Stomach (tissue), 9 donors: ENCODE results near the gene STK17A. TPM values are rescaled to one million over a fixed set of nuclear protein-coding genes. Genes with fewer than 3 reads are reported as not detected.

Experiments used
- DNase-seq, 2 donors: peaks; one replicate each; pipeline versions ENCODE4 v3.0.0 to v3.0.0-alpha.2; 2013 to 2019
- H3K27ac ChIP-seq, 5 donors: fragments of 200-600 bp in 4 of 5; sonication (generic) in 4 of 5; one replicate each; pipeline ENCODE4 v1.5.1; 2013 to 2019; ENCODE audit warnings: mild to moderate bottlenecking in 1 of 5, moderate library complexity in 1 of 5
- H3K27me3 ChIP-seq, 3 donors: fragments of 200-600 bp; sonication (generic); one replicate each; pipeline ENCODE4 v1.5.1; 2017 to 2019; ENCODE audit warnings: mixed run types in 1 of 3
- H3K36me3 ChIP-seq, 4 donors: fragments of 200-600 bp; sonication (generic); 1 replicate in 3 of 4; 2 replicates in 1 of 4; pipeline ENCODE4 v1.5.1; 2016 to 2019
- H3K4me1 ChIP-seq, 4 donors: fragments of 200-600 bp; sonication (generic); one replicate each; pipeline ENCODE4 v1.5.1; 2016 to 2019
- H3K4me3 ChIP-seq, 4 donors: fragments of 200-600 bp; sonication (generic) in 3 of 4; one replicate each; pipeline ENCODE4 v1.5.1; 2016 to 2019; ENCODE audit warnings: mild to moderate bottlenecking in 1 of 4
- H3K9me3 ChIP-seq, 4 donors: fragments of 200-600 bp; sonication (generic); one replicate each; pipeline ENCODE4 v1.5.1; 2016 to 2019
- CTCF ChIP-seq, 7 experiments: fragments of 450-650 bp in 4 of 7; fragments of 200-600 bp in 3 of 7; sonication (generic) in 3 of 7; IDR thresholded peaks; one replicate each; pipeline ENCODE4 v1.5.1; 2016 to 2019; ENCODE audit warnings: antibody characterized with exemption in 7 of 7, control low read depth in 2 of 7, mild to moderate bottlenecking in 1 of 7
- EP300 ChIP-seq: sonication (generic); formaldehyde crosslinking; IDR thresholded peaks from one replicate; pipeline ENCODE4 v1.6.1; 2017; ENCODE audit warnings: antibody characterized with exemption
- POLR2A ChIP-seq, 4 donors: fragments of 450-650 bp; IDR thresholded peaks; one replicate each; pipeline ENCODE4 v1.6.1; 2016; ENCODE audit warnings: antibody characterized with exemption in 4 of 4, control low read depth in 2 of 4, mild to moderate bottlenecking in 1 of 4, moderate library complexity in 1 of 4
- POLR2AphosphoS5 ChIP-seq, 3 donors: sonication (generic); formaldehyde crosslinking; IDR thresholded peaks; one replicate each; pipeline ENCODE4 v1.6.1; 2016; ENCODE audit warnings: antibody characterized with exemption in 3 of 3
- WGBS, 5 donors: extraction: QIAGEN DNeasy Blood & Tissue Kit in 3 of 5; methylation state at CpG; one replicate each; pipeline versions ENCODE4 v1.1.5 to v1.1.7; 2013 to 2018; 5-methylcytosine and 5-hydroxymethylcytosine counted together
- intact Hi-C: fragments of 100-400 bp; cut with DNase I; formaldehyde crosslinking; loops from one replicate; pipeline ENCODE4 v1.15.1; 2023; ENCODE audit warnings: low total_unique reads
- polyA plus RNA-seq, 3 donors: library from polyadenylated mRNA; stranded (reverse); fragments of 200-250 nt; gene quantifications; one replicate each; pipeline ENCODE4 v1.2.3, GENCODE V29; 2013
- total RNA-seq, 5 donors: library from RNA; depleted of rRNA; stranded (reverse); fragments of >200 nt; gene quantifications; one replicate each; pipeline versions ENCODE4 v1.1.0 to v1.2.3, GENCODE V29; 2014 to 2016
- donor health status: healthy with polysubstance abuse.
- donor health status: Bipolar disorder and iron deficiency.
- donor health status: healthy.

Gene STK17A
- total and polyA plus RNA-seq, 8 donors: 6.3 to 33.0 (median 27.0) TPM

- 90 to 97% (median 94%) methylated on average over 3 of the region's 3 CpGs for WGBS, 5 donors
- DNase-seq: no peak
- Histone ChIP-seq H3K4me1 (peaks cover 0 to 14% (median 10%) of the 10 kb centered on the region in 4 donors), H3K27me3 (no peaks in the 10 kb centered on the region), H3K27ac (no peak overlapping the region), H3K36me3 (no peaks in the 10 kb centered on the region), H3K4me3 (no peak overlapping the region), H3K9me3 (no peaks in the 10 kb centered on the region)
- intact Hi-C loops: no loop called here
- TF ChIP-seq CTCF (IDR thresholded peaks at IDR 0.05) (no peak), EP300 (no peak), POLR2A (IDR thresholded peaks at IDR 0.05) (no peak), POLR2AphosphoS5 (IDR thresholded peaks at IDR 0.05) (no peak)
Observed at GRCh38 chr7:43540471-43540870, 42.4 kb upstream of the STK17A start.

- no peak for TF ChIP-seq POLR2A (IDR thresholded peaks at IDR 0.05)
- TF ChIP-seq CTCF (IDR thresholded peaks at IDR 0.05): no peak
- TF ChIP-seq POLR2AphosphoS5 (IDR thresholded peaks at IDR 0.05): no peak
- no peak for TF ChIP-seq EP300
- Histone ChIP-seq H3K27ac (no peak overlapping the region), H3K36me3 (no peaks in the 10 kb centered on the region), H3K4me1 (peaks cover 0 to 3% (median under 1%) of the 10 kb centered on the region in 4 donors), H3K9me3 (peaks cover 0 to 11% (median 10%) of the 10 kb centered on the region in 4 donors), H3K4me3 (no peak overlapping the region), H3K27me3 (peaks cover 0 to 11% (median 0%) of the 10 kb centered on the region in 3 donors)
- no peak for DNase-seq
- 86 to 95% (median 91%) methylated on average over 5 of the region's 5 CpGs for WGBS, 5 donors
- intact Hi-C loops: no loop called here
Observed at GRCh38 chr7:43542716-43543115, 40.2 kb upstream of the STK17A start.

GRCh38 chr7:43546231-43546630 is 36.7 kb upstream of the STK17A start:
- intact Hi-C loops: no loop called here
- Histone ChIP-seq H3K4me3 (no peak overlapping the region), H3K4me1 (no peaks in the 10 kb centered on the region), H3K36me3 (no peaks in the 10 kb centered on the region), H3K27me3 (peaks cover 0 to 11% (median 0%) of the 10 kb centered on the region in 3 donors), H3K9me3 (peaks cover 0 to 11% (median 10%) of the 10 kb centered on the region in 4 donors), H3K27ac (no peak overlapping the region)
- no peak for DNase-seq
- TF ChIP-seq POLR2A (IDR thresholded peaks at IDR 0.05) (no peak), CTCF (IDR thresholded peaks at IDR 0.05) (no peak), EP300 (no peak), POLR2AphosphoS5 (IDR thresholded peaks at IDR 0.05) (no peak)

DNA sequence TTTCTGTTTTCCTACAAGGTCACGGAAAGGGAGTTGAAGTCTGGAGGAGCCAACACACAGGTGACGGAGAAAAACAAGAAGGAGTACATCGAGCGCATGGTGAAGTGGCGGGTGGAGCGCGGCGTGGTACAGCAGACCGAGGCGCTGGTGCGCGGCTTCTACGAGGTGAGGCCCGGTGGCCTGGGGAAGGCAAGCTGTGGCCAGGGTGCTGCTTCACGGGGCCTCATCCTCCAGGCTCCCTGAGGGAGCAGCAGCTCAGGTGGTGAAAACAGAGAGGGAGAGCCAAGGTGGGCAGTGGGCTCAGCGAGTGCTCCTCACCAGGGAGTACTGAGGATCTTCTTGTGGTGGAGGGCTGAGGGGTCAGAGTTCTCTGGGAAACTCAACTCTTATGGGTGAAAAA is 32.5 kb upstream of the STK17A start:
- TF ChIP-seq CTCF (IDR thresholded peaks at IDR 0.05) (no peak), POLR2AphosphoS5 (IDR thresholded peaks at IDR 0.05) (no peak)
- no peak for DNase-seq
- H3K27ac ChIP-seq: no peak overlapping the region
- H3K9me3 ChIP-seq: peaks cover 0 to 11% (median 10%) of the 10 kb centered on the region in 4 donors
- no peaks in the 10 kb centered on the region for H3K36me3 ChIP-seq
- H3K4me1 ChIP-seq: no peaks in the 10 kb centered on the region
- WGBS, 5 donors: 93 to 97% (median 96%) methylated on average over 16 of the region's 16 CpGs
- intact Hi-C loops: no loop called here
- H3K4me3 ChIP-seq: no peak overlapping the region
- H3K27me3 ChIP-seq: peaks cover 0 to 11% (median 0%) of the 10 kb centered on the region in 3 donors
